Stimulated activated naive CD8-positive, alpha-beta T cell treated with anti-CD3 and anti-CD28 coated beads, Interleukin-15, Interleukin-2, amounts not matched to agents 100 U/mL and 50 U/mL, for 24 hours (primary cell): ENCODE measurements around the gene CD1C.
"Not testable (repeated sequence)": the region's sequence is repeated elsewhere in the genome, so short reads cannot be mapped to it uniquely, and the experiment has no call there.

Source experiments
- ATAC-seq: fragments of 150-1000 bp; cut with Tn5 transposase; one replicate; pipeline ENCODE4 v1.10.0; 2021
- DNase-seq: peaks from one replicate; pipeline ENCODE4 v3.0.0; 2021

Gene CD1C

GRCh38 chr1:158329300-158329699 lies 39.6 kb downstream of the CD1C start:
- DNase-seq: no peak
- ATAC-seq: no peak

- DNase-seq (peak; percentile 16), ATAC-seq (peak; percentile 49)
Observed at GRCh38 chr1:158329733-158330132, 40.0 kb downstream of the CD1C start.

- DNase-seq (no peak), ATAC-seq (no peak)
Observed at GRCh38 chr1:158330391-158331105, 40.8 kb downstream of the CD1C start.

GRCh38 chr1:158331106-158331425 lies 41.3 kb downstream of the CD1C start:
- ATAC-seq: no peak

GRCh38 chr1:158331481-158332150 lies 41.9 kb downstream of the CD1C start, which contains the start of gene CD1B:
CD1B (minus strand) TSS chr1:158331531; CDS start chr1:158331423, 108 bp downstream.
- ATAC-seq: no peak
- DNase-seq: no peak

More at GRCh38 chr1:158331106-158331425, 41.3 kb downstream of the CD1C start:
- no peak for DNase-seq

GRCh38 chr1:158333405-158334155 lies 43.9 kb downstream of the CD1C start:
- ATAC-seq: no peak
- no peak for DNase-seq

- DNase-seq (no peak), ATAC-seq (no peak)
Observed at GRCh38 chr1:158334526-158335212, 44.9 kb downstream of the CD1C start.

- DNase-seq: no peak
- ATAC-seq: no peak
Observed at GRCh38 chr1:158335213-158335532, 45.5 kb downstream of the CD1C start.

- DNase-seq, ATAC-seq: not testable (repeated sequence)
Observed at GRCh38 chr1:158336413-158336812, 46.7 kb downstream of the CD1C start.
